Fibroblast of lung (primary cell): ENCODE results near the gene CCDC171. TPM values are rescaled to one million over a fixed set of nuclear protein-coding genes. Genes with fewer than 3 reads are reported as not detected.

ENCODE experiments used
- DNase-seq, 2 donors: peaks; one replicate each; pipeline versions ENCODE4 v3.0.0 to v3.0.0-alpha.2; 2010; ENCODE audit warnings: low read depth in 2 of 2
- H2AFZ ChIP-seq: 2 replicates; pipeline ENCODE4 v1.5.1; 2012; ENCODE audit warnings: low read length, control low read depth, inconsistent platforms
- H3K27ac ChIP-seq: 2 replicates; pipeline ENCODE4 v1.5.1; 2011; ENCODE audit warnings: low read length, control low read depth; ENCODE audit not compliant: insufficient read depth
- H3K27me3 ChIP-seq: 2 replicates; pipeline ENCODE4 v1.5.1; 2011; ENCODE audit warnings: mild to moderate bottlenecking, low read length; ENCODE audit not compliant: control insufficient read depth, insufficient read depth
- H3K36me3 ChIP-seq: 2 replicates; pipeline ENCODE4 v1.5.1; 2011; ENCODE audit warnings: low read length; ENCODE audit not compliant: control insufficient read depth, insufficient read depth
- H3K4me1 ChIP-seq: 2 replicates; pipeline ENCODE4 v1.5.1; 2011; ENCODE audit warnings: low read length; ENCODE audit not compliant: control insufficient read depth, insufficient read depth; ENCODE audit errors: extremely low read depth
- H3K4me2 ChIP-seq: 2 replicates; pipeline ENCODE4 v1.5.1; 2011; ENCODE audit warnings: low read length, control low read depth; ENCODE audit not compliant: insufficient read depth; ENCODE audit errors: extremely low read depth
- H3K4me3 ChIP-seq, 4 experiments: fragments of 200-600 bp in 1 of 4; sonication (generic) in 1 of 4; replicated peaks in 1 of 4; 2 replicates each; pipeline ENCODE4 v1.5.1; 2011 to 2016; ENCODE audit warnings: low read length in 4 of 4, low read depth in 3 of 4, mild to moderate bottlenecking in 3 of 4, control low read depth in 2 of 4, inconsistent platforms in 1 of 4, mixed read lengths in 1 of 4; ENCODE audit not compliant: insufficient read depth in 1 of 4; ENCODE audit errors: control extremely low read depth in 1 of 4
- H3K79me2 ChIP-seq: 2 replicates; pipeline ENCODE4 v1.5.1; 2012; ENCODE audit warnings: mild to moderate bottlenecking, low read length, inconsistent platforms; ENCODE audit not compliant: control insufficient read depth, insufficient read depth
- H3K9ac ChIP-seq: 2 replicates; pipeline ENCODE4 v1.5.1; 2011; ENCODE audit warnings: mild to moderate bottlenecking, low read length, control low read depth; ENCODE audit not compliant: insufficient read depth
- H3K9me3 ChIP-seq: 2 replicates; pipeline ENCODE4 v1.5.1; 2012; ENCODE audit warnings: low read depth, low read length; ENCODE audit not compliant: control insufficient read depth, insufficient read depth
- H4K20me1 ChIP-seq: 2 replicates; pipeline ENCODE4 v1.5.1; 2011; ENCODE audit warnings: low read length; ENCODE audit not compliant: control insufficient read depth, insufficient read depth; ENCODE audit errors: extremely low read depth
- CTCF ChIP-seq, 2 donors: IDR thresholded peaks in 1 of 2; conservative IDR thresholded peaks in 1 of 2; 1 replicate in 1 of 2; 2 replicates in 1 of 2; pipeline ENCODE4 v1.5.1; 2011 to 2012; ENCODE audit warnings: low read length in 2 of 2, control low read depth in 1 of 2, inconsistent platforms in 1 of 2, low read depth in 1 of 2, mild to moderate bottlenecking in 1 of 2
- EZH2 ChIP-seq: IDR thresholded peaks from 2 replicates; pipeline ENCODE4 v1.5.1; 2012; ENCODE audit warnings: low read length, control low read depth, mild to moderate bottlenecking; ENCODE audit errors: missing control alignments
- polyA plus RNA-seq, 2 donors: library from polyadenylated mRNA; depleted of rRNA in 1 of 2; stranded (reverse) in 1 of 2; unstranded in 1 of 2; fragments of >200 nt; gene quantifications; 2 replicates each; pipeline ENCODE4 v1.2.1, GENCODE V29; 2011 to 2012; ENCODE audit warnings: missing spikeins in 1 of 2
- total RNA-seq: library from RNA; depleted of rRNA; stranded (reverse); fragments of >200 nt; gene quantifications from 2 replicates; pipeline ENCODE4 v1.2.1, GENCODE V29; 2014

Gene CCDC171
- total and polyA plus RNA-seq, 2 donors (not counting 1 experiment from before 2014, with no cell fraction given), result 0.62 to 4.8 TPM

DNA sequence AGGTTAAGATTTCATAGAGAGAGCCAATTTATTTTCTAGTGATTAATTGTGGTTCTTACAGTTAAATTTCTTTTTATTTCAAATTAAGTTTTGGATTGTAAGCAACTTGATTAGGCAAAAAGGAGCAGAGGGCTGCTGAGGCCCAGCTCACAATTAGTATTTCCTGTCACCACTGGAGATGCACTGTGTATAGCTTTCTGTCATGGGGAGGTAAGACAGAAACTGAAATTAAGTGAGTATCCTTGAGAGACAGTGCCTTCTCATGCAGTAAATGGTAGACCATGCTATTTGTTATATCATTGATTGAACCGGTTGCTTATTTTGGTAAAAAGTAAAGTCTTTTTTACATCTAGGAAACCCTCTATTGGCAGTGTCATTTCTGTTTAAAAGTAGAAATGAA lies 190.7 kb downstream of the CCDC171 start:
- Histone ChIP-seq H3K4me2 (no peak overlapping the region), H3K27ac (no peak overlapping the region), H3K4me3 (no peak overlapping the region), H4K20me1 (no peaks in the 10 kb centered on the region), H3K27me3 (no peaks in the 10 kb centered on the region), H3K36me3 (no peaks in the 10 kb centered on the region), H3K9ac (no peak overlapping the region), H3K79me2 (no peaks in the 10 kb centered on the region), H2AFZ (no peak overlapping the region), H3K9me3 (no peaks in the 10 kb centered on the region), H3K4me1 (peaks cover 3% of the 10 kb centered on the region)
- no peak for DNase-seq
- no peak for TF ChIP-seq EZH2
- no peak for TF ChIP-seq CTCF (conservative IDR thresholded peaks at IDR 0.05 in 1 of 2, IDR thresholded peaks at IDR 0.05 in 1 of 2; ENCODE audit: low read depth in 1 of 2, low read length in 2 of 2)

DNA sequence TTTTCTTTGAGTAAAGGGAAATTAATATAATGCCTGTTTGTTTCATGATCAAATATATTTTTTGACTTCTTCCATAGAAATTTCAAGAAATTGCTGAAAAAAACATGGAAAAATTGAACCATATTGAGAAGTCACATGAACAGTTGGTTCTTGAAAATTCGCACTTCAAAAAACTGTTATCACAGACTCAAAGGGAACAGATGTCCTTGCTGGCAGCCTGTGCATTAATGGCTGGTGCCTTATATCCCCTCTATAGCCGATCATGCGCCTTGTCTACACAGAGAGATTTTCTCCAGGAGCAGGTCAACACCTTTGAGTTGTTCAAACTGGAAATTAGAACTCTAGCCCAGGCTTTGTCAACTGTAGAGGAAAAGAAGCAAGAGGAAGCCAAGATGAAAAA lies 191.4 kb downstream of the CCDC171 start:
- TF ChIP-seq EZH2 (no peak), CTCF (conservative IDR thresholded peaks at IDR 0.05 in 1 of 2, IDR thresholded peaks at IDR 0.05 in 1 of 2; ENCODE audit: low read depth in 1 of 2, low read length in 2 of 2) (no peak)
- no peaks in the 10 kb centered on the region for H3K9me3 ChIP-seq

DNA sequence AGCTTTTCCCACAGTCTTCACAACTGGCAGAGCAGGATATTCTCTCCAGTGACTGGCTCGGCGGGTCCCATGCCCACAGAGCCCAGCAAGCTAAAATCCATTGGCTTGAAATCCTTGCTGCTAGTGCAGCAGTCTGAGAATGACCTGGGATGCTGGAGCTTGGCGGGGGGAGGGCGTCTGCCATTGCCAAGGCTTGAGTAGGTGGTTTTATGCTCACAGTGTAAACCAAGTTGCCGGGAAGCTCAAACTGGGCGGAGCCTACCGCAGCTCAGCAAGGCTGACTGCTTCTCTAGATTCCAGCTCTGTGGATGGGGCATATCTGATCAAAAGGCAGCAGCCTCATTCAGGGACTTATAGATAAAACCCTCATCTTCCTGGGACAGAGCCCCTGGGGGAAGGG lies 194.1 kb downstream of the CCDC171 start:
- TF ChIP-seq CTCF (conservative IDR thresholded peaks at IDR 0.05 in 1 of 2, IDR thresholded peaks at IDR 0.05 in 1 of 2; ENCODE audit: low read depth in 1 of 2, low read length in 2 of 2), result no peak
- TF ChIP-seq EZH2, result no peak
- no peak overlapping the region for H3K4me3 ChIP-seq
- no peaks in the 10 kb centered on the region for H3K9me3 ChIP-seq
- no peak overlapping the region for H3K4me2 ChIP-seq
- H3K27ac ChIP-seq, result no peak overlapping the region
- H3K36me3 ChIP-seq, result no peaks in the 10 kb centered on the region
- no peak for DNase-seq
- no peak overlapping the region for H3K9ac ChIP-seq
- H4K20me1 ChIP-seq, result no peaks in the 10 kb centered on the region
- H3K4me1 ChIP-seq, result no peaks in the 10 kb centered on the region
- H2AFZ ChIP-seq, result no peak overlapping the region
- no peaks in the 10 kb centered on the region for H3K27me3 ChIP-seq
- H3K79me2 ChIP-seq, result no peaks in the 10 kb centered on the region

More for the DNA sequence above, 191.4 kb downstream of the CCDC171 start:
- Histone ChIP-seq H4K20me1 (no peaks in the 10 kb centered on the region), H3K9ac (no peak overlapping the region), H3K4me2 (no peak overlapping the region), H3K4me1 (no peaks in the 10 kb centered on the region), H3K36me3 (no peaks in the 10 kb centered on the region), H3K79me2 (no peaks in the 10 kb centered on the region), H3K4me3 (no peak overlapping the region), H3K27ac (no peak overlapping the region), H3K27me3 (no peaks in the 10 kb centered on the region), H2AFZ (no peak overlapping the region)
- no peak for DNase-seq
